Caki2 (cell line): ENCODE measurements around the gene ZSCAN10. TPM values are rescaled to one million over a fixed set of nuclear protein-coding genes. Genes with fewer than 3 reads are reported as not detected.
"Not testable (repeated sequence)": the region's sequence is repeated elsewhere in the genome, so short reads cannot be mapped to it uniquely, and the experiment has no call there.

ENCODE experiments used
- DNase-seq: peaks from one replicate; pipeline ENCODE4 v3.0.0-alpha.2; 2015; ENCODE audit warnings: low read depth
- in situ Hi-C: cut with HindIII; loops from 2 replicates; pipeline ENCODE4 v1.10.0; 2016; ENCODE audit warnings: low sequenced_read_pairs, low pct_unique_long_range_greater_than_20kb, mixed read lengths
- total RNA-seq: library from RNA; depleted of rRNA; stranded (reverse); fragments of >200 nt; shearing (Covaris generic); gene quantifications from 2 replicates; pipeline ENCODE4 v1.2.3, GENCODE V29; 2014; ENCODE audit warnings: low replicate concordance

Gene ZSCAN10
- total RNA-seq, 1 experiment from 2014 or later: not detected

GRCh38 chr16:3089717-3090592 is 9.1 kb downstream of the ZSCAN10 start:
- no peak for DNase-seq
- in situ Hi-C loops: no loop called here

DNA sequence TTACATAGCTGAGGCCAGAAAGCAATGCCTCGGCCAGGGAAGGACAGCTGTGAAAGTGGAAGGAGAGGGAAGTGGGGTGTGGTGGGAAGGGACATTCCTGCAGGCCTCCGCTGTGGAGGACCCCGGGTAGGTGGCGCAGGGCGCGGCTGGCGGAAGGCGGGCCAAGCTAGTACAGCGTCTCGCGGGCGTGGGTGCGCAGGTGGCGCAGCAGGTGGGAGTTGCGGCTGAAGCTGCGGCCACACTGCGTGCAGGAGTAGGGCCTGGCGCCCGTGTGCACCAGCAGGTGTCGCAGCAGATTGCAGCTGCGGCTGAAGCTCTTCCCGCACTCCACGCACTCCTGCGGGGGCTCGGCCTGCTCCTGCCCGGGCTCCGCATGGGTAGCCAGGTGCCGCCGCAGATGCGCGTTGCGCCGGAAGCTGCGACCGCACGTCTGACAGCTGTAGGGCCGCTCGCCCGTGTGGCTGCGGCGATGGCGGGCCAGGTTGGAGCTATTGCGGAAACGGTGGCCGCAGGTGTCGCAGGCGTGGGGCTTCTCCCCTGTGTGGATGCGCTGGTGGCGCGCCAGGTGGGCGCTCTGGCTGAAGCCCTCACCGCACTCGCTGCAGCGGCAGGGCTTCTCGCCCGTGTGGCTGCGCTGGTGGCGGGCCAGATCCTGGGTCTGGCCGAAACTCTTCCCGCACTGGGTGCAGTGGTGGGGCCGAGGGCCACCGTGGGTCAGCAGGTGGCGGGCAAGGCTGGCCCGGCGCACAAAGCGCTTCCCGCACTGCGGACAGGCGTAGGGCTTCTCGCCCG is 10.0 kb downstream of the ZSCAN10 start:
- in situ Hi-C loops: no loop called here
- no peak for DNase-seq

GRCh38 chr16:3088450-3088849 is 10.6 kb downstream of the ZSCAN10 start:
- DNase-seq: no peak
- in situ Hi-C loops: no loop called here

GRCh38 chr16:3087243-3088235 is 11.6 kb downstream of the ZSCAN10 start:
- in situ Hi-C loops: no loop called here
- no peak for DNase-seq

- in situ Hi-C loops: no loop called here
- DNase-seq: no peak
Observed at GRCh38 chr16:3086596-3087242, 12.4 kb downstream of the ZSCAN10 start.

GRCh38 chr16:3085868-3086595 is 13.1 kb downstream of the ZSCAN10 start:
- in situ Hi-C loops: no loop called here
- DNase-seq: no peak

DNA sequence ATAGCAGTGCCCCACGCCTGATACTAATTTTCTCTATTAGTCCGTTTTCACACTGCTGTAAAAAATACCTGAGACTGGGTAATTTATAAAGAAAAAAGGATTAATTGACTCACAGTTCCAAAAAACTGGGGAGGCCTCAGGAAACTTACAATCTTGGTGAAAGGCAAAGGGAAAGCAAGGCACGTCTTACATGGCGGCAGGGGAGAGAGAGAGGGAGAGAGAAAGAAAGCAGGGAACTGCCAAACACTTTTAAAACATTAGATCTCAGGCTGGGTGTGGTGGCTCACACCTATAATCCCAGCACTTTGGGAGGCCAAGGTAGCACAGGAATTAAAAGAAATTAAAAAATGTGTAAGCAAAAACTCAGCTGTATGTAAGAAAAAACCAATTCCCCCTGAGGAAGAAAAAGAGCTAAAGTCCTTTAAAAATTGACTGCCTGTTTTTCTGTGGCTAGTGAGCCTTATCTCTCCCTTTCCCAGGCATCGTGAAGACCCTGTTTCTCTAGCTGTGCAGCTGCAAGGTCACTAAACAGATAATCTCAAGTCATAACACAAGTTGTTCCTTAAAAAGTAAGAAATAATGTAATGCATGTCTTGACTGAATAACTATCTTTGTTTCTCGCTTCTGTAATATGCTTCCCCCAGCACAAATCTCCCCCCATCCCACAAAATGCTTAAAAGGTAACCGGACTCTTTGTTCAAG is 14.0 kb downstream of the ZSCAN10 start:
- DNase-seq: no peak
- in situ Hi-C loops: no loop called here

GRCh38 chr16:3084491-3084890 is 14.6 kb downstream of the ZSCAN10 start:
- in situ Hi-C loops: no loop called here

GRCh38 chr16:3083408-3083807 is 15.7 kb downstream of the ZSCAN10 start:
- in situ Hi-C loops: not testable (repeated sequence)

More at GRCh38 chr16:3084491-3084890, 14.6 kb downstream of the ZSCAN10 start:
- no peak for DNase-seq

DNA sequence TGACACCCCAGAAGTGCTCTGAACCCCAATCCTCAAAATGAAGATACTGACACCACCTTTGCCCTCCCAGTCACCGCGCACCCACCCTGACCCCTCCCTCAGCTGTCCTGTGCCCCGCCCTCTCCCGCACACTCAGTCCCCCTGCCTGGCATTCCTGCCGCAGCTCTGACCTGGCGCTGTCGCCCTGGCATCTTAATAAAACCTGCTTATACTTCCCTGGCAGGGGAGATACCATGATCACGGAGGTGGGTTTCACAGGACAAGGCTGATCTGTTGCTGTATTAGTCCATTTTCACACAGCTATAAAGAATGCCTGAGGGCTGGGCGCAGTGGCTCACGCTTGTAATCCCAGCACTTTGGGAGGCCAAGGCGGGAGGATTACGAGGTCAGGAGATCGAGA is 17.1 kb downstream of the ZSCAN10 start:
- in situ Hi-C loops, DNase-seq: not testable (repeated sequence)

More at GRCh38 chr16:3083408-3083807, 15.7 kb downstream of the ZSCAN10 start:
- DNase-seq: not testable (repeated sequence)

GRCh38 chr16:3080024-3080423 is 19.1 kb downstream of the ZSCAN10 start:
- in situ Hi-C loops: no loop called here

DNA sequence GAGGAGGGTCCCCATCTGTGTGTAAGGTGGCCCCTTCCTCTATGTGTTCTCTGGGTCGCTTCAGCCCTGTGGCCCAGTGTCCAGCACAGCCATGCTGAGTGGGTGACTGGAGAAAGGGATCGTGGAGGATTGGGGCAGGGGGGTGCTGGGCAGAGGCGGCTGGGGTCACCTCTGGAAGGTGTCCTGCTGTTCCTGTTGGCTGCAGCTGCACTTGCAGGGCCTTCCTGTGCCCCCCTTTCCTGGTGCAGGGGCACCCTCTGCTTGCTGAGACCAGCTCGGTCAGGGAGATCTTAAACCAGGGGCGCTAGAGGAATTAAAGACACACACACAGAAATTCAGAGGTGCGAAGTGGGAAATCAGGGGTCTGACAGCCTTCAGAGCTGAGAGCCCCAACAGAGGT is 22.5 kb downstream of the ZSCAN10 start:
- DNase-seq: no peak
- in situ Hi-C loops: no loop called here

More at GRCh38 chr16:3080024-3080423, 19.1 kb downstream of the ZSCAN10 start:
- DNase-seq: no peak

- in situ Hi-C loops, DNase-seq: not testable (repeated sequence)
Observed at GRCh38 chr16:3075946-3076345, 23.1 kb downstream of the ZSCAN10 start.

DNA sequence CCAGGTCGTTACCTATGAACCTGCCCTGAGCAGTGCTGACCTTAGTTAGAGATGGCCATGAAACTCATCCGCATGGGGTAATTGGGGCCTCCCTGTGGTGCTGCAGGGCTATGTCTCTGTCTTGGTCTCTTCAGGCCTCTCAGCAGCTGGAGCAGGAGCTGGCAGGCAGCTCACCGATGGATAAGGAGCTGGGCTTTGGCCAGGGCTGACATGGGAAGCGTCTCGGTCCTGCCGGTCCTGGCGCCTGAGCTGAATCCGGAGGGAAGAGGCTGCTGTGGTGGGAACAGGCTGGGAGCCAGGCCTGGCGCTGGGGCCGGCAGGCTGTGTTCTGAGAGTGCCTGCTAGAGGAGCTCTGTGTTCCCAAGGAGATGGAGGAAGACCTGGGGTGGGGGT is 23.6 kb downstream of the ZSCAN10 start:
- no peak for DNase-seq
- in situ Hi-C loops: no loop called here

GRCh38 chr16:3074860-3075522 is 24.1 kb downstream of the ZSCAN10 start:
- DNase-seq: no peak
- in situ Hi-C loops: no loop called here

- no peak for DNase-seq
- in situ Hi-C loops: no loop called here
Observed at GRCh38 chr16:3073448-3073847, 25.6 kb downstream of the ZSCAN10 start.
